Fibroblast of mammary gland (primary cell): Measurements from ENCODE around the gene SOCS1.
"Not testable (repeated sequence)": the region's sequence is repeated elsewhere in the genome, so short reads cannot be mapped to it uniquely, and the experiment has no call there.

Experiments
- DNase-seq: peaks from one replicate; pipeline ENCODE4 v3.0.0-alpha.2; 2010; ENCODE audit warnings: low read depth
- H3K4me3 ChIP-seq: 2 replicates; pipeline ENCODE4 v1.5.1; 2011; ENCODE audit warnings: low read depth, mild to moderate bottlenecking, low read length, moderate library complexity; ENCODE audit not compliant: control insufficient read depth
- TF ChIP-seq, protein P1 (sequence below): conservative IDR thresholded peaks from 2 replicates; pipeline ENCODE4 v1.5.1; 2011; ENCODE audit warnings: low read depth, low read length, inconsistent platforms; ENCODE audit not compliant: control insufficient read depth, insufficient read depth

SOCS1 gene, protein sequence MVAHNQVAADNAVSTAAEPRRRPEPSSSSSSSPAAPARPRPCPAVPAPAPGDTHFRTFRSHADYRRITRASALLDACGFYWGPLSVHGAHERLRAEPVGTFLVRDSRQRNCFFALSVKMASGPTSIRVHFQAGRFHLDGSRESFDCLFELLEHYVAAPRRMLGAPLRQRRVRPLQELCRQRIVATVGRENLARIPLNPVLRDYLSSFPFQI

DNA sequence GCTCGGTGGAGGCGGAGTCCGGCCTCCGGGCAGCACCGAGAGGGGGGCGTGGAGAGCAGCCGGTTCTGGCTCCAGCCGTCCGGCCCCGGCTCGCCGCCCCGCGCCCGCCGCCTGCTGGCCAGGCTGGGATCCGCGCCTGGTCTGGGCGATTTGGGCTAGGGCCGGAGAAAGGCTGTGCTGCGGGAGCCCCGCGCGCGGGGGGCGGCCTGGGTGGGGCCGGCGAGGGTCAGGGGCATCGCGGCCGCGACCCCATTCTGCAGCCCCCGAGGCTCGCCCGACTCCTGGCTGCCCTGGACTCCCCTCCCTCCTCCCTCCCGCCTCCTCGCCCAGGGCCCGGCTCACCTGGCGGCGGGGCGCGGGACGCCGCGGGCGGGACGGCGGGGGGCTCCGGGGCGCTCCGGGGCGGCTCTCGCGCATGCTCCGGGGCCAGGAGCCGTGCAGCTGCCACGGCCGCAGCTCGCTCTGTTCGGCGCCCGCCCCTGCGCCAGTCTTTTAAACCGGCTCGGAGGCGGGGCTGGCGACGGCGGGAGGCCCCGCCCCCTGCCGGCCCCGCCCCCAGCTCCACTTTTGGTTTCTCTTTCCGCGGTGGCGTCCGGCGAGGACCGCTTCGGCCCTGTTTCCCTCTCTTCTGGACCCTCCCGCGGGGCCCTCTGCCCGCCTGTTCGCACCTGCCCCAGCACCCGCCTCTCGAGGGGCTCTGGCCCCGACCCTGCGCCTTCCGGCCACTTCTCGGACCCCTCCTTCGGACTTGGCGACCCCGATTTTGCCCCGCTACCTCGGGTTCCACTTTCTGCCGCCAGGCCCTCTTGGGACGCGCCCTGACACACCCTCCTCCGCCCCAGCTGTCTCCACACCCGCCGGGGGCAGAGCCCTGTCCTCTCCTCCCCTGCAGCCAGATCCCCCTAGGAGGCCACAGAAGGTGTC, at the start of gene SOCS1:
Gene SOCS1 (minus strand): TSS at position 468 of the 924 bp plus-strand sequence. CDS start 726 bp downstream, outside the sequence.
- peak; percentile 67 for DNase-seq
- TF ChIP-seq, protein P1, sequence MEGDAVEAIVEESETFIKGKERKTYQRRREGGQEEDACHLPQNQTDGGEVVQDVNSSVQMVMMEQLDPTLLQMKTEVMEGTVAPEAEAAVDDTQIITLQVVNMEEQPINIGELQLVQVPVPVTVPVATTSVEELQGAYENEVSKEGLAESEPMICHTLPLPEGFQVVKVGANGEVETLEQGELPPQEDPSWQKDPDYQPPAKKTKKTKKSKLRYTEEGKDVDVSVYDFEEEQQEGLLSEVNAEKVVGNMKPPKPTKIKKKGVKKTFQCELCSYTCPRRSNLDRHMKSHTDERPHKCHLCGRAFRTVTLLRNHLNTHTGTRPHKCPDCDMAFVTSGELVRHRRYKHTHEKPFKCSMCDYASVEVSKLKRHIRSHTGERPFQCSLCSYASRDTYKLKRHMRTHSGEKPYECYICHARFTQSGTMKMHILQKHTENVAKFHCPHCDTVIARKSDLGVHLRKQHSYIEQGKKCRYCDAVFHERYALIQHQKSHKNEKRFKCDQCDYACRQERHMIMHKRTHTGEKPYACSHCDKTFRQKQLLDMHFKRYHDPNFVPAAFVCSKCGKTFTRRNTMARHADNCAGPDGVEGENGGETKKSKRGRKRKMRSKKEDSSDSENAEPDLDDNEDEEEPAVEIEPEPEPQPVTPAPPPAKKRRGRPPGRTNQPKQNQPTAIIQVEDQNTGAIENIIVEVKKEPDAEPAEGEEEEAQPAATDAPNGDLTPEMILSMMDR = peak; percentile 32
- peak within 1 kb of the TSS; percentile 75 for H3K4me3 ChIP-seq

DNA sequence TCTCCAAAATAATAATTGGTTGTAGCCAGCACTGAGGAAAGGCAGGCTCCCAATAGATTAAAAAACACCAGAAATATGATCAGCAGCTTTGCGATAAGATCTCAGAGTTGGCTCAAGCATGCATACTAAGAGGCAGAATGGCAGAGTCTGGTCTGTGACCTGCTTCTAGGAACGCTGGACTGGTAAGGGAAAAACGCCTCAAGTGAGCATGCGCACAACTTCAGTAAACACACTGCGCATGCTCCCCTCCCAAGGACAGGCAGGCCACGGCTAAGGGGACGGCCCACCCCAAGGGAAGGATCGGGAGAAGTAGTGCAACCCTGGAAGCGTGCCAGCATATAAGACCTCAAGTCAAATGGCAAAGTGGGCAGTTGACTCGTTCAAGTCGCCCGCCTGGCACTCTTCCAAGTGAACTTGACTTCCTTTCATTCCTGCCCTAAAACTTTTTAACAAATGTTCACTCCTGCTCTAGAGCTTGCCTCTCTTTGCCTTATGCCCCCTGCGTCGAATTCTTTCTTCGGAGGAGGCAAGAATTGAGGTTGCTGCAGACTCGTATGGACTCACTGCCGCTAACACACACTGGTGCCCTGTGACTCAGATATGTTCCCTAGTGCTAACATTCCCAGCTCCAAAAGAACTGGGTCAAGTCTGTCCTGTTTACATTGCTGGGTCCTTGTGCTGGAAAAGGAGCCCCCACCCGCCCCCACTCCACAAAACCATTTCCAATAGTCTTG, 47.6 kb upstream of the SOCS1 start:
- no peak for DNase-seq
- H3K4me3 ChIP-seq = no peak overlapping the region
- TF ChIP-seq, protein P1 = no peak

- no peak overlapping the region for H3K4me3 ChIP-seq
- TF ChIP-seq, protein P1 = no peak
- DNase-seq = no peak
Observed at GRCh38 chr16:11302977-11303376, 47.0 kb upstream of the SOCS1 start.

DNA sequence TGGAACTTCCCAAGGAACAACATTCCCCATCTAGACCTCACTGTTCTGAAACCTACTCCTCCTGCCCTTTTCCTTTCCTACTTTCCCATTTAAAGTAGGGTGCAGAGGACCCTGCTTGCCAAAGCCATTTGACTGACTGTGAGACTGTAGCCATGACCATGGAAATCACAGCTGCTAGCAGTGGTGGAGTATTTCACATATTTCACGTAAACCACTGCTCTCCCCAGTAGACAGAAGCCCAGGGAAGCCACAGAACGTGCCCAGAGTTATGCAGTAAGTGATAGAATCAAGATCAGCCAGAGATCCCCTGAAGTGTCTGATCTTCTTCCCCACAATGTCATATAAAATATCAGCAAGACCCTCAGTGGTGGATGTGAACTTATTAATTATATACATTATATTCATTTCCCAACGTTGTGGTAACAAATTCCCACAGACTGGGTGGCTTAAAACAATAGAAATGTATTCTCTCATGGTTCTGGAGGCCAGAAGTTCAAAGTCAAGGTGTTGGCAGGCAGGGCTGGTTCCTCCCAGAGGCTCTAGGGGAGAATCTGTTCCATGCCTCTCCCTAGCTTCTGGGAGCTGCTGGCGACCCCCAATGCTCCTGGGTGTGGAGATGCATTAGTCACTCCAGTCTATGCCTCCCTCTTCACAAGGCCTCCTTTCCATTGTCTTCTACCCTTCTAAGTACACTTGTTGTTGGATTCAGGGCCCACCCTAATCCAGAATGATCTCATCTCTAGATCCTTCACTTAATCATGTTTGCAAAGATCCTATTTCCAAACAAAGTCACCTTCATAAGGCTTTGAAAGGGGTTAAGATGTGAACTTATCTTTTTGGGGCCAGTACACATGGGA, 45.9 kb upstream of the SOCS1 start:
- no peak overlapping the region for H3K4me3 ChIP-seq
- TF ChIP-seq, protein P1 = no peak
- DNase-seq = no peak

DNA sequence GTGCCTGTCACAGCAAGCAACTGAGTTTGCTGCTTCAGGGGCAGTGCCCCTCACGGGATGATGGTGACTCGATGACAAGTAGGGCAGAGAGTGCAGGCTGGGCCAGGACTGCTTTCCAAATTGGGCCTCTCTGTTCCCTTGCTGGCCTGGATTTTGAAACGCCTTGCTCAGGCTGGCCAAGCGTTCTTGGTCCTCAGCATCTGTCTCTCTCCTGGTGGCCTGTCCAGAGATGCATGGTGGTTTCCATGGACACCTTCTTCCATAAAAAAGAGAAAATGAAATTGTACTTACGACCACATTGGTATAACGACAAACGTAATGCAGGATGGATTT, 44.5 kb upstream of the SOCS1 start:
- TF ChIP-seq, protein P1 = no peak
- DNase-seq = no peak
- no peak overlapping the region for H3K4me3 ChIP-seq

- DNase-seq = no peak
- TF ChIP-seq, protein P1 = no peak
- H3K4me3 ChIP-seq = no peak overlapping the region
Observed at GRCh38 chr16:11299865-11300559, 44.0 kb upstream of the SOCS1 start.

- not testable (repeated sequence) for H3K4me3 ChIP-seq, DNase-seq
Observed at GRCh38 chr16:11298950-11299547, 43.0 kb upstream of the SOCS1 start.
